Natural killer cell (primary cell): Measurements from ENCODE around the gene MTREX. TPM values are rescaled to one million over a fixed set of nuclear protein-coding genes. Genes with fewer than 3 reads are reported as not detected.

Experiments used
- ATAC-seq, 3 donors: fragments of 150-1000 bp in 2 of 3; fragments of 200-7000 bp in 1 of 3; cut with Tn5 transposase; 1 replicate in 1 of 3; 2 replicates in 2 of 3; pipeline ENCODE4 v1.10.0; 2021; ENCODE audit warnings: mild to moderate bottlenecking in 2 of 3, moderate library complexity in 2 of 3
- DNase-seq, 2 donors: peaks; one replicate each; pipeline versions ENCODE4 v3.0.0 to v3.0.0-alpha.2; 2013 to 2021; ENCODE audit warnings: mixed read lengths in 1 of 2
- H3K27ac ChIP-seq: one replicate; pipeline ENCODE4 v1.5.1; 2013; ENCODE audit warnings: mild to moderate bottlenecking, low read length
- H3K27me3 ChIP-seq: one replicate; pipeline ENCODE4 v1.6.1; 2013; ENCODE audit warnings: low read length; ENCODE audit not compliant: control insufficient read depth, insufficient read depth
- H3K36me3 ChIP-seq: one replicate; pipeline ENCODE4 v1.6.1; 2013; ENCODE audit warnings: low read length; ENCODE audit not compliant: control insufficient read depth, insufficient read depth
- H3K4me1 ChIP-seq: one replicate; pipeline ENCODE4 v1.6.1; 2013; ENCODE audit warnings: low read length; ENCODE audit not compliant: control insufficient read depth, insufficient read depth
- H3K4me3 ChIP-seq: one replicate; pipeline ENCODE4 v1.5.1; 2013; ENCODE audit warnings: low read length
- H3K9me3 ChIP-seq: one replicate; pipeline ENCODE4 v1.6.1; 2013; ENCODE audit warnings: low read length; ENCODE audit not compliant: control insufficient read depth, insufficient read depth
- H3K27ac Mint-ChIP-seq, 2 donors: one replicate each; pipeline ENCODE4 v1.8.0; 2022; ENCODE audit warnings: mild to moderate bottlenecking in 2 of 2, mixed read lengths in 2 of 2, moderate library complexity in 1 of 2
- H3K27me3 Mint-ChIP-seq, 2 donors: one replicate each; pipeline ENCODE4 v1.8.0; 2022; ENCODE audit warnings: low read depth in 2 of 2, mixed read lengths in 2 of 2
- H3K36me3 Mint-ChIP-seq: one replicate; pipeline ENCODE4 v1.8.0; 2022; ENCODE audit warnings: mixed read lengths
- H3K4me1 Mint-ChIP-seq, 2 donors: one replicate each; pipeline ENCODE4 v1.8.0; 2022; ENCODE audit warnings: mixed read lengths in 2 of 2
- H3K4me3 Mint-ChIP-seq: one replicate; pipeline ENCODE4 v1.8.0; 2022; ENCODE audit warnings: mild to moderate bottlenecking, moderate library complexity, mixed read lengths
- H3K9me3 Mint-ChIP-seq, 2 donors: one replicate each; pipeline ENCODE4 v1.8.0; 2022; ENCODE audit warnings: mixed read lengths in 2 of 2
- CTCF ChIP-seq: fragments of 200-600 bp; IDR thresholded peaks from one replicate; pipeline ENCODE4 v1.8.0; 2022; ENCODE audit warnings: antibody characterized with exemption
- WGBS: methylation state at CpG from one replicate; pipeline ENCODE4 v1.1.7; 2013; ENCODE audit warnings: missing lambda C conversion rate; ENCODE audit not compliant: insufficient coverage; 5-methylcytosine and 5-hydroxymethylcytosine counted together
- intact Hi-C: fragments of 100-400 bp; cut with micrococcal nuclease; formaldehyde crosslinking; loops from one replicate; pipeline ENCODE4 v1.14.2; 2022
- total RNA-seq, 4 donors: library from RNA; stranded (reverse); fragments of 120-200 nt in 1 of 4; gene quantifications; one replicate each; pipeline versions ENCODE4 v1.2.3 to v1.2.4, GENCODE V29; 2013 to 2022

Gene MTREX
- total RNA-seq, 3 donors from 2014 or later (not counting 1 experiment from before 2014, with no cell fraction given) = 64.5 to 82.2 (median 77.6) TPM

GRCh38 chr5:55446640-55447351, 139.0 kb downstream of the MTREX start:
- no peak for TF ChIP-seq CTCF
- Histone ChIP-seq H3K4me1 (no peaks in the 10 kb centered on the region), H3K27me3 (no peaks in the 10 kb centered on the region), H3K36me3 (no peaks in the 10 kb centered on the region), H3K27ac (no peak overlapping the region), H3K4me3 (no peak overlapping the region), H3K9me3 (no peaks in the 10 kb centered on the region)
- DNase-seq = no peak
- 92% methylated on average over 8 of the region's 8 CpGs for WGBS
- Mint-ChIP-seq H3K36me3 (no peaks in the 10 kb centered on the region), H3K27ac (no peak overlapping the region), H3K4me3 (no peak overlapping the region), H3K4me1 (no peaks in the 10 kb centered on the region), H3K27me3 (peaks cover 0 to 2% of the 10 kb centered on the region in 2 donors), H3K9me3 (no peaks in the 10 kb centered on the region)
- intact Hi-C loops = no loop called here
- no peak for ATAC-seq

GRCh38 chr5:55450050-55450765, 142.4 kb downstream of the MTREX start:
- 94% methylated on average over 3 of the region's 4 CpGs for WGBS
- Histone ChIP-seq H3K36me3 (no peaks in the 10 kb centered on the region), H3K9me3 (no peaks in the 10 kb centered on the region), H3K27me3 (no peaks in the 10 kb centered on the region), H3K4me1 (no peaks in the 10 kb centered on the region), H3K27ac (no peak overlapping the region), H3K4me3 (no peak overlapping the region)
- intact Hi-C loops = no loop called here
- DNase-seq (no peak), ATAC-seq (no peak)
- no peaks in the 10 kb centered on the region for H3K4me1 Mint-ChIP-seq
- no peaks in the 10 kb centered on the region for H3K9me3 Mint-ChIP-seq
- H3K4me3 Mint-ChIP-seq = no peak overlapping the region
- TF ChIP-seq CTCF = no peak
- no peaks in the 10 kb centered on the region for H3K27me3 Mint-ChIP-seq
- no peaks in the 10 kb centered on the region for H3K36me3 Mint-ChIP-seq
- no peak overlapping the region for H3K27ac Mint-ChIP-seq

DNA sequence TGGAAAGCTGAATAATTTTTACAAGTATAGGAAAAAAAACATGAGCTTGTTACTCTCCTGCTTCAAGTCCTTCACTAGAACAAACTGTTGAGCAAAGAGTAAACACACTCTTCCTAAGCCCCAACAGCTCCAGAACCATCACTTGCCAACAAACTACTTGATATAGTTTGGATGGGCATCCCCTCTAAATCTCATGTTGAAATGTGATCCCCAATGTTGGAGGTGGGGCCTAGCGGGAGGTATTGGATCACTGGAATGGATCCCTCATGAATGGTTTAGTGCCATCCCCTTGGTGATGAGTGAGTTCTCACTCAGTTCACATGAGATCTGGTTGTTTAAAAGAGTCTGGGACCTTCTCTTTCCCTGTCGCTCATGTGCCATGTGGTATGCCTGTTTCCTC, 144.2 kb downstream of the MTREX start:
- no peaks in the 10 kb centered on the region for H3K9me3 Mint-ChIP-seq
- DNase-seq (no peak), ATAC-seq (no peak)
- Histone ChIP-seq H3K27me3 (no peaks in the 10 kb centered on the region), H3K9me3 (no peaks in the 10 kb centered on the region), H3K4me3 (no peak overlapping the region), H3K36me3 (no peaks in the 10 kb centered on the region), H3K4me1 (no peaks in the 10 kb centered on the region), H3K27ac (no peak overlapping the region)
- H3K27me3 Mint-ChIP-seq = no peaks in the 10 kb centered on the region
- H3K36me3 Mint-ChIP-seq = no peaks in the 10 kb centered on the region
- intact Hi-C loops = no loop called here
- no peak overlapping the region for H3K4me3 Mint-ChIP-seq
- no peaks in the 10 kb centered on the region for H3K4me1 Mint-ChIP-seq
- 92% methylated on average over 2 of the region's 2 CpGs for WGBS
- no peak for TF ChIP-seq CTCF
- H3K27ac Mint-ChIP-seq = no peak overlapping the region
